Measurements from ENCODE around the gene PDE2A. TPM values are rescaled to one million over a fixed set of nuclear protein-coding genes. Genes with fewer than 3 reads are reported as not detected.

Gene PDE2A
- total RNA-seq, 1 experiment from 2014 or later: 1.2 TPM

- no peak for DNase-seq (ENCODE audit: low read depth)
Observed at GRCh38 chr11:72658989-72659640, 15.1 kb downstream of the PDE2A start.

GRCh38 chr11:72657411-72658100, 16.7 kb downstream of the PDE2A start:
- no peak for DNase-seq (ENCODE audit: low read depth)

DNA sequence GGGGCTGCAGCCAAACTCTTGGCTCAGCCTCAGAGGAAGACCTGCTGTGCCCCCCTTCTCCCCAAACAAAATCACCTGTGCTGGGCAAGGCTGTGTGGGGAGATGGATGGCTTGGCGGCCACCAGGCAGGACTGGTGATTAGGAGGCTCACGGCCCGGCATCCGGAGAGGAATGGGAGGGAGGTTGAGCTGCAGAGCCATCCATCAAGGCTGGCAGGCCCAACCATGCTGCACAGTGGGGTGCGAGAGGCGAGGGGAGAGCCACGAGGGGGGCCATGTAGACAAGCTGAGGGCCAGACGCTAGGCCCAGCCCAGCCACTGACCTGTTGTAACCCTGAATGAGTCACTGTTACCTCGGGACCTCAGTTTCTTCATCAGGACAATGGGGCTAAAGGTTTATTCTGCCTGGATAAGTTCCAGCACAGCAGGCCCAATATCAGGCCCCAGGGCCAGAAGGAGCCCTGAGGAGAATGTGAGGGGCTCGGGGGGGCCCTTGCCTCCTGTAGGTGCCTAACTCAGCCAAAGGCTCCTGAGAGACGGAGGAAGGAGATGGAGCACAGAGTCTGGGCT, 18.2 kb downstream of the PDE2A start:
- DNase-seq (ENCODE audit: low read depth): no peak

DNA sequence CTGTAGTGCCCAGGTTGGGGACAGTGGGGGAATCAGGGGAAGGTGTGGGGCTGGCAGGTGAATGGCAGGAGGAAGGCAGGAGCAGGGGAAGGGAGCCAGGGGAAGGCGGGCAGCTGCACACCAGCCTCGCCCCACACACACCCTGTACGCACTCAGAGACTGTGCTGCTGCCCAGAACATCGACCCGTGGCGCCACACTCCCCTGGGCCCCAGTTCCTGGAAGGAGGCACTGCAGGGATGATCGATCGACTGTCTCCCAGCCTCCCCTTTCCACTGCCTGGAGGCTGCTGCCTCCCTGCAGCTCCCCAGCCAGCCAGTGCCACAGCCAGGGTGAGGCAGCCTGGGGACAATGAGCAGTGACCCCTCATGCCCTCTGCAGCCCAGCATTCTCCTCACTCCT, 19.2 kb downstream of the PDE2A start:
- DNase-seq (ENCODE audit: low read depth): no peak

- no peak for DNase-seq (ENCODE audit: low read depth)
Observed at GRCh38 chr11:72653649-72654048, 20.6 kb downstream of the PDE2A start.

DNA sequence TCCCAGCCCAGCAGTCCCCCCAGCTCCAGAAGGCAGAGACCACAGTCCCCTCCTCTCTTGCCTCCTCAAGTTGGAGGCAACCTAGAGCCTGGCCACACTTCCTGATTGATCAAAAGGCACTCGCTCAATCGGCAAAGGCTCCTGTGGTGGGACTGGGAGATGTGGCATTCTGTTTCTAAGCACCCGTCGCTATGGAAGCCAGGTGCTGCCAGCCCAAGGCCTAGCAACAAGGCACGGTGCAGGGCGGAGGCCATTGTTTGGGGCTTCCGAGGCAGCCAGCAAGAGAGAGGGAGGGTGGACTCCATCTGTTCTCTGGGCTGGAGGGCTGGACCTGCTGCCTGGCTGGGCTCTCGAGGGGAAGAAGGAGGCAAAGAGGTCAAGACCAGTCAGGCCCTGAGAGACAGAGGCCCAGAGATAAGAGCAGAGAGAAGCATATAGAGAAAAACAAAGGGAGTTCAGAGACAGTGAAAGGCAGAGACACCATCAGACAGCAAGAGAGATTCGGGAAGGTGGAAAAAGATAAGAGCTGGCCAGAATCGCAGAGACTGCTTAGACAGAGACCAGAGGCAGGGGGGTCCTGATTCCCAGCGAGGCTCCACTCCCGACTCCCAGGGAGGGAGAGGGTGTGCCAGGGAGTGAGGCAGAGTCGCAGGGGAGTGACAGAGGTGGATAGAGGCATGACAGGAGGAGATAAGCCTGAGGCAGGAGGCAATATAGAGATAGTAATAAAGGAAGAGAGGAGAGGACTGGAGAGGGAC, 21.2 kb downstream of the PDE2A start:
- DNase-seq (ENCODE audit: low read depth): no peak

- DNase-seq (ENCODE audit: low read depth): no peak
Observed at GRCh38 chr11:72652133-72652532, 22.1 kb downstream of the PDE2A start.

DNA sequence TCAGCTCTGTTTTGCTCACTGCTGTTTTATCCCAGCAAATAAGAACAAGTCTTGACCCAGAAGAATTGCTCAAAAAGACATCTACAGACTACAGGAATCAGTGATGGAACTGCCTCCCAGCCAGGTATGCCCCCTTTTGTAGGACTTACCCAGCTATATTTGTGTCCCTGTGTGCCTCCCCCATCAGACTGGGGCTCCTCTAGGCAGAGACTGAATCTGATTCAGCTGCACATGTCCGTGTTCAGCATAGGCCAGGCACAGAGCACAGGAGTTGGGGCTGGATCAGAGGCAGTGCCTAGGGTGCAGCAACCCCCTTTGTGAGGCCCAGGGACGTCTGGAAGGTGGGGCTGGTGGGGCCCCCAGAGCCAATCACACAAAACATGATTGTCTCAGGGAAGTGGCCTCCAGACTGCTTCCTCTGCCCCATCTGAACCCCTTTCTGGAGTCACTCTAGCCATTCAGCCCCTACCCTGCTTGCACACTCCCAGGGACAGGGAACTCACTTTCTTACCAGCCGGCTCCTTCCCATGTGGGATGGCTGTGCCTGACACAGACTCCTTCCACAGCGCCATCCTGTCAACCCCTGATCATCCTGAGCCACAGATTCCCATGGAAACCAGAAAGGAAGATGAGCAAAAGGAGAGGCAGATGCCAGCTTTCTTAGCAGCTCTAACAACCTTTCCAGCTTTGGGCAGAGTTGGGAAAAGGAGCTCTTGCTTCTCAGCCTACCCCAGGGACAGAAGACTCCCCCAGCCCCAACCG, 24.8 kb downstream of the PDE2A start:
- no peak for DNase-seq (ENCODE audit: low read depth)

- no peak for DNase-seq (ENCODE audit: low read depth)
Observed at GRCh38 chr11:72648384-72649136, 25.7 kb downstream of the PDE2A start.

GRCh38 chr11:72647882-72648281, 26.3 kb downstream of the PDE2A start:
- DNase-seq (ENCODE audit: low read depth): no peak

DNA sequence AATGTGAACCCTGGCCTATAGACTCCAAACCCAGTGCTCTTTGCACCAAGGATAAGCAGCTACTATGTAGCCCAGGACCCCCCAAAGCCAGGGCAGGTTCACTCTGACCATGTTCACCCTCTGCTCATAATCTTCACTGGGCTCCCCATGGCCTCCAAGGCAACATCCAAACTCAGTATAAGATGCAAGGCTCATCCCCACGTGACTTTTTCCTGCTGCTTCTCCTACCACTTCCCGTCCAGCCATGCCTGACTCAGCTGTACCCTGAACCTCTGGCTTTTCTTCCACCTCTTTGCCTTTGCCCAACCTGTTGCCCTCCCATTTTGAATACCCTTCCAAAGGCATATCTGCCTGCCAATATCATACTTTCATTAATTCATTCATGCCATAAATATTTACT, 27.8 kb downstream of the PDE2A start:
- DNase-seq (ENCODE audit: low read depth): no peak

GRCh38 chr11:72646024-72646423, 28.2 kb downstream of the PDE2A start:
- DNase-seq (ENCODE audit: low read depth): peak; percentile 28

GRCh38 chr11:72643547-72643946, 30.7 kb downstream of the PDE2A start:
- peak; percentile 89 for DNase-seq (ENCODE audit: low read depth)

- peak; percentile 50 for DNase-seq (ENCODE audit: low read depth)
Observed at GRCh38 chr11:72642884-72643522, 31.2 kb downstream of the PDE2A start.

GRCh38 chr11:72642043-72642883, 32.0 kb downstream of the PDE2A start:
- peak; percentile 37 for DNase-seq (ENCODE audit: low read depth)

GRCh38 chr11:72641522-72642042, 32.6 kb downstream of the PDE2A start:
- no peak for DNase-seq (ENCODE audit: low read depth)

DNA sequence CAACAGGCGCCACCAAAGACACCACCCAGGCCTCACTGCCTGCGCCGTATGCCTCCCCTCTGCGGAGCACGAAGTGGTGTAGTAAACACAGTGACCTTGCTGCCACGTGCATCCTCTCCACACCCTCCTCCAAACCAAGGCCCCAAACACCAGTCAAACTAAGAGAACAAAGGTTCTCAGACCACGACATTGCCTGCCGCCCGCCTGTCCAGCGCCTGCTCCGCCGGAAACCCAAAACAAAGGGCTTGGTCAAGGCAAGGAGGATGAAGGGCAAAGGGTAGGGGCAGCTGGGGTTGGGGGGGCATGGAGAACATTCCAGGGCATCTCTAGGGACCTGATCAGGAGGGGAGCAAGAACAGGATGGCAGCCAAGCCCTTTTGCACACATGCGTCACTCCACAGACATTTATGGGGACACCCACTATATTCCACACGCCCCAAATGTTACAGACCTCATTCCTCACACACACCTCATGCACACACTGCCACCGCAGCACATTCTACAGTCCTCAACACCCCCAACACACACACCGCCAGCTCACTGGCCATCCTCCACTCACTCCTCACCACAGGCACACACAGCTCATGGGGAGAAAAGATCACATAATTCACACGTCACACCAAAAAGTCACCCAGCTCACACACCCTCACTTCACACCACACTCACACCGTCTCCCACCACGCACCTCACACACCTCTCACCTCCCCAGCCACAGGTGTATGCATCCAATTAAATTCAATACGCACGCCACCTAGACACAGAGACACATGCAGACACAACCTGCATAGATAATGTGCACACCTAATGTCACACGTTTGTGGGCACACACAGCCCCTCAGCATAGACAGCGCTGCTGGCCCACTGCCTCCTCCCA, 34.5 kb downstream of the PDE2A start:
- DNase-seq (ENCODE audit: low read depth): no peak

- DNase-seq (ENCODE audit: low read depth): no peak
Observed at GRCh38 chr11:72637926-72638325, 36.3 kb downstream of the PDE2A start.

Data from M059J (cell line).